NCI-H2227 (cell line): ENCODE results near the gene PPIE.
"Not testable (repeated sequence)": the region's sequence is repeated elsewhere in the genome, so short reads cannot be mapped to it uniquely, and the experiment has no call there.

Experiments used
- DNase-seq: peaks from one replicate; lab custom pipeline; 2025; ENCODE audit not compliant: unreplicated experiment; lab: John Stamatoyannopoulos, UW

Gene PPIE

DNA sequence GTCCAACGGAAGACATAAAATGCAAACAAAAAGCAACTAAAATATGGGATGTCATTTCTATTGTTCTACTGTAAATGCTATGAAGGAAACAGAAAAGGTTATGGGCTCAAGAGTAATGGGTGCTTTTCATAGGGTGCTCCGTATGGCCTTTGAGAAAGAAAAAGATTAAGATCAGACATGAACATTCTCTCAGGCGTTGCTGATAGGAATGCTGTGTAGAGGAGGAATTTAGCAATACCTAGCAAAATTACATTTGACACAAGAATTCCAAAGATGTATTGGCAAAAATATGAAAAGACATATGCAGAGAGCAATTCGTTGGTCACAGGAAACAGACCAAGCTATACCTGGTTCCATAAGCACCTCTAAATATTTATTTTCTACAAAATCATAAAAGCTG is 38.2 kb downstream of the PPIE start:
- DNase-seq = no peak

DNA sequence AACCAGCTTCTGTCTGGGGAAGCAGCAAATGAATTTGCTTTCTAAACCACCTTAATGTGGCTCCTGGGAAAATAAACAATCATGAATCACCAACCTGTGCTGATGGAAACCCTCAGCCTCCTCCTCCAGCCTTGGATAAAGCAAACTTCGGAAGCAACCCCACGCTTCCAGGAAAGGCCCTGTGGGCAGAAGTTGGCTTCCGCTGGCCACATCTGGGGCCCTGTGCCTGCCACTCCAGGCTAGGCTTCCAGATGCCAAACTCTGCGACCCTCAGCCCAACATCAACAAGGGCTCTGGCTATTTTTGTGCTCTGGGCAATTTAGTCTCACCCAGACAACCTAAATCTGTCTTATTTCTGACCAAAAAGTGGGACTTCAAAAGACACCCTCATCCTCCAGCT is 38.6 kb downstream of the PPIE start:
- no peak for DNase-seq

DNA sequence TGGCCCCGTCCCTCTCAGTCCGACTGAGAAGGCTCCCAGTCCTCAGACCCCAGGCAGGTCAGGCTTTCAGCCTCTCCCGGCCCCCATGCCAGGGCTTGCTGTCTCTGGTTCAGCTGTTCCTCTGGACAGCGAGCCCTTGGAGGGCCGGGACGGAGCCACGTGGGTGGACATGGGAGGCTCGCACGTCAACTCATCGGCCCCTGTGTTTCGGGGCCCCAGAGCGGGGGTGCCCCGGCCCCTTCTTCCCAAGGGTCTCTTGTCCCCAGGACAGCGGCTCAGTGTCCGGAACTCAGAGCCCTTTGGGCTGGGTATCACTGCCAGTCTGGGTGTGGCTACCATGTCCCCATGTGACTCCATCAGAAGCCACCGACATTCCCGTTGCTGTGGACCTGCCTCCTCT is 39.2 kb downstream of the PPIE start:
- DNase-seq = not testable (repeated sequence)

DNA sequence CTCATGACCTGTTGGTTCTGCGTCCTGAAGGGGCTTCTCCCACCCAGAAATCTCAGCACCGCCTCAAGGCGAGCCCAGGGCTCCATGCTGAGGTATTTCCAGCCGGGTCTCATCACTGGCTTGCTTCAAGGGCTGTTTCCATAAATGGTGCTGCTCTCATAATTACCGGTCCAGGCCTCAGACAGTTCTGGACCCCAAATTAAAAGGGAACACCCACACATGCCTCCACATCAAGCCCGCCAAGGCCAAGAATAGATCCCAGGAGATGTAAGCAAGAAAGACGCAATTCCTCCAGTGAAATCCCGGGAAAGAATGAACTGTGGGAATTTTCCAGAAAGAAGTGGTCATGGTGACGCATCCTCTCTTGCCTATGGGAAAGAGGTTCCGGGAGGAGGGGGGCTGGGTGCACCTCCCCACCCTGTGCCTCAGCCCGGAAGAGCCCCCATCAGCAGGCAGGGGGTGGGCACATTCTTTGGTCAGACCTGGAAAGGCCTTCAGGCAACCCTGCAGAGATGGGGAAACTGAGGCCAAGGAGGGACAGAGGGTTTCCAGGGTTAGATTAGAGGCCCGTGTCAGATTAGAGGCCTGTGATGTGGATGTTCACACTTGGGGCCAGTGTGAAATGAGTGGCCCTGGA is 39.9 kb downstream of the PPIE start:
- DNase-seq = not testable (repeated sequence)

DNA sequence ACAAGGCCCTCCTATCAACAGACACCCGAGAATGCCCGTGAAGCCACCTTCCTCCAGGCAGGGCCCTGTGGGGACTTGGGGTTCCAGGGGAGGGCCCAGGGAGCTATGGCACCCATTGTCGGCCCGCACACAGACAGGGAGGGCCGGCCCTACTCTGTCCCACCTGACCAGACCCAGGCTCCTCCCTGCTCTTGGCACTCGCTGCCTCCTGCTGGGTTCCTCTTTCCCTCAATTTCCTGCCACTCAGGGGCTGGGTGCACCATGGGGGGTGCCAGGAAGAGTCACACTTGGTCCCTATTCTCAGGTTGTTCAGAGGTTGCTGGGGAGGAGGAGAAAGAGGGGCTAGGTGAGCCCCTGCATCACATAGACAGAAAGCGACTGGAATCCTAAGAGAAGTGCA is 40.5 kb downstream of the PPIE start:
- no peak for DNase-seq

DNA sequence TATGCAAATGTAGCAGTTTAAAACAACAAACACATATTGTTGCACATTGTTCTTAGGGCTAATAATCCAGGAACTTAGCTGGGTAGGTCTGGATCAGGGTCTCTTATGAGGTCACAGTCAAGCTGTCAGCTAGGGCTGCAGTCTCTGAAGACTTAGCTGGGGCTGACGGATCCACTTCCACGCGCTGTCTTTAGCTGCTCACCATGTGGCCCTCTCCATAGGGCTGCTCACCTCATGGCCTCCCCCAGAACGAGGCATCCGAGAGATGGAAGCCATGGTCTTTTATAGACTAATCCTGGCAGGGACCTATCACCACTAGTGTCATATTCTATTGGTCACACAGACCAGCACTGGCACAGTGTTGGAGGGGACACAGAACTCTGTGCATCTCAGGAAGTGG is 41.1 kb downstream of the PPIE start:
- no peak for DNase-seq

DNA sequence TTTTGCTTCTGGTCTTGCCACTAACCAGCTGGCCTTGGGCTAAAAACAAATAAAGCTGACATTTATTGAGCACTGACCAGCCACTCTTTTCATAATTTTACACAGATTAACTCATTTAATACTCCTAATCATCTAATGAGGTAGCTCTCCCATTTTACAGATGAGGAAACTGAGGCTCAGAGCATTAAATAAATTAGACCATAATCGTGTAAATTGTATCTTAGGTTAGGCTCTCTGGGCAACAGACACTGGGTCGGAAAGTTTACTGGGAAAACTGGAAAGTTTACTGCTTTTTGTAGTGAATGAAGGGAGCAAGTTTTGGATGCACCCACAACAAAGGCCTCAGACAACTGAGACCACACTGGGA is 42.6 kb downstream of the PPIE start:
- no peak for DNase-seq

DNA sequence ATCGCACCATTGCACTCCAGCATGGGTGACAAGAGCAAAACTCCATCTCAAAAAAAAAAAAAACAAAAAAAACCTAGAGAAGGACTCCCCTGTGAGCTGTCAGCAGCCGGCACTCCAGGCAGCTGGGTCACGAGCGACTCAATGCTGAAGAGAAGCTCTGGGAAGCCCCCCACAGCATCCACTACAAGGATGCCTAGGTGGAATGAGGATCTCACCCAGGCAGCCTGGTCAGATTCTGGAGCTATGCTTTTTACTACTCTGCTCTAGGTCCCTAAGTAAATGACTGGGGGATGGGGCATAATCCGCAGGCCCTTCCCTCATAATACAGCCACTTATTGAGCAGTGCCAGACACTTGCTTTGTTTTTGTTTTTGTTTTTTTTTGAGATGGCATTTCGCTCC is 43.4 kb downstream of the PPIE start:
- no peak for DNase-seq

DNA sequence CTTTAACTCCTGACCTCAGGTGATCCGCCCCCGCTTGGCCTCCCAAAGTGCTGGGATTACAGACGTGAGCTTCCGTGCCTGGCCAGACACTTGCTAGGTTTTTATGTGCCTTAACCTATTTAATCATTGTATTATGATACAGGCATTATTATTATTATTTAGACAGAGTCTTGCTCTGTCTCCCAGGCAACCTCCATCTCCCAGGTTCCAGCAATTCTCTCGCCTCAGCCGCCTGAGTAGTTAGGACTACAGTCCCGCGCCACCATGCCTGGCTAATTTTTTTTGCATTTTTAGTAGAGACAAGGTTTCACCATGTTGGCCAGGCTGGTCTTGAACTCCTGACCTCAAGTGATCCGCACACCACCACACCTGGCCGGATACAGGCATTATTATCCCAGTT is 44.0 kb downstream of the PPIE start:
- DNase-seq = not testable (repeated sequence)

DNA sequence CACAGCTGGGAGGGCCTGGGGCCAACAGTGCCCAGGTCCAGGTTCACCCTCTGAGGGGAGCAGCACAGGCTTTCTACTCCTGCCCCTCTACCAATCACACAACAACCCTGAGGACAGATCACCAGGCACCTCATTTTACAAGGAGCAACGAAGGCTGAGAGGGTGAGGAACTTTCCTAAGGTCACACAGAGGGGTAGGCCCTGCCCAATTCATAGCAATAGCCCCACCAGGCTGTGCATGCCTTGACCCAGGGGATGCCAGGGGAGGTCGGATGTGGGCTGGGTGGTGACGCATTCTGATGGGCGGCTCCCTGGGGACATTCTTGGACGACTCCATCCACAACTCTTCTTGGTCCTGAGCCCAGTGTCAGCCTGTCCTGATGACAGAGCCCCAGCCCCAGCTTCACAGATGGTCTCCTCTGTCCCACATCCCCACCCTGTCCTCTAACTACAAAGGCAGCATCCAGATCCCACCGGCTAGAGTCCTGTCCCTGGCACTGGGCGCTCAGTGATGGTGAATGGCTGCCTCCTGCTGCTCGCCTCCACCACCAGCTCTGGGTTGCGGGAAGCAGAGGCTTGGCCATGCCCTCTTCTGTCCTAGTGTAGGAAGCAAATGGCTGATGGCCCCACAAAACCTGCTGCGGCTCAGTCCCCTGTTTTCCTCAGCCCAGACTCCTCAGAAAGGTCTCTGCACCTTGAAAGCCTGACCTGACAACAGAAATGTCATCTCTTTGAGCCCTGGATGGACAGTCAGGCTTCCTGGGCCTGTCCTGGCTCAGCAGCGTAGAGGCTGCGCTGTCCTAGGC is 47.8 kb downstream of the PPIE start:
- not testable (repeated sequence) for DNase-seq

DNA sequence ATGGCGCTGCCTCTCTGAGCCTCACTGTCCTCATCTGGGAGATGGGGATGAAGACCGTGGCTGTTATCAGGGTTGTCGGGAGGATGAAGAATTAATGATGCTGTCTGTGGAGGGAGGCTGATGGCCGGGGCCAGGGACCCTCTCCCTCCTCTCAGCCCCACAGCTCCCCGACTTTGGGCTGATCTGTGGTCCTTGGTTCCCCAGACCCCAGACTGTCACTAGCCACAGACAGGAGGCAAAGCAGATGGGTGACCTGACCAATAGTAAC is 48.4 kb downstream of the PPIE start:
- DNase-seq = not testable (repeated sequence)

DNA sequence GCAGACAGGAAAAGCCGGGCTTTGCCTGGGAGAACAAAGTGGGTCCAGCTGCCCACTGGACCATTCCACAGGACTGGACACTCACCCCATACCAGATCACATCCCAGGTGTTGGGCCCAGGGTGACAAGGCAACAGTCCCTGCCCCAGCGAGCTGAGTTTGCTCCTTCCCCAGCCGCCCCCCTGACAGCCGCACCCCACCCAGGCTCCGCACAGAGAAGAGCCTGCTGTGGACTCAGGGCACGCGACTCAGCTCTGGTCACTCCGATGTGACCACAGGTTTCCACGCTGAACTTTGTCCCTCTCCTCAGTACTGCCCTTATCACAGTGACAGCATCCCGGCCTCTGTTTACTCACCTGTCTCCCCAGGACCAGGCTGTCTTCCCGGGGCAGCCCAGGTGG is 48.8 kb downstream of the PPIE start:
- no peak for DNase-seq

DNA sequence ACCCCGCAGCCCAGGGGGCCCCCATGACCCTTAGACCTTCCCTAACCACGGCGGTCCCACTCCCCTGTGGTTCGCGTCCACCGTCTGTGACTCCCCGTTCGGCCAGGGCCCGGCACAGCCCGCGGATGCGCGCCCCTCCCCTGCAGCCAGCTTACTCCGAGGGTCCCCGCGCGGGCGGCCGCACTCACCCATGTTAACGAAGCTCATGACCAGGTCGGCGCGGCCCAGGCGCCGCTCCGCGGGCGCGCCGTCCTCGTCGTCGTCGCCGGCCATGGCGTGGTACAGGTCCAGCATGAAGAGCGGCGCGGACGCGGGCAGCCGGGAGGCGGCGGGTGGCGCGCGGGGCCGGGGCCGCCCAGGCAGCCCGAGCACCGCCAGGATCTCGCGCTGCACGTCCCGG is 49.3 kb downstream of the PPIE start:
- not testable (repeated sequence) for DNase-seq

DNA sequence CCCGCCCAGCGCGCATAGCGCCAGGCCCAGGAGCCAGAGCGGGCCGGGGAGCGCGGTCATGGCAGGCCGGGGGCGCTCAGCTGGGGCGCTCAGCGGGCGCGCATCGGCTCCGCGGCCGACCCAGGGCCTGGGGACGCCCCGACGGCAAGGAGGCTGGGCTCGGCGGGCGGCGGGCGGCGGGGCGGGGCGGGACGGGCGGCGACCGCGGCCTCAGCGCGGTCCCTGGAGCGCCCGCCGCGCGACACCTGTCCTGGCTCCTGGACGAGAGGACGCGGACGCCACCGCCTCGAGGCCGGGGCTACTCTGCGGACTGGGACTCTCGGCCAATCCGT is 49.7 kb downstream of the PPIE start:
- DNase-seq = peak; percentile 56

DNA sequence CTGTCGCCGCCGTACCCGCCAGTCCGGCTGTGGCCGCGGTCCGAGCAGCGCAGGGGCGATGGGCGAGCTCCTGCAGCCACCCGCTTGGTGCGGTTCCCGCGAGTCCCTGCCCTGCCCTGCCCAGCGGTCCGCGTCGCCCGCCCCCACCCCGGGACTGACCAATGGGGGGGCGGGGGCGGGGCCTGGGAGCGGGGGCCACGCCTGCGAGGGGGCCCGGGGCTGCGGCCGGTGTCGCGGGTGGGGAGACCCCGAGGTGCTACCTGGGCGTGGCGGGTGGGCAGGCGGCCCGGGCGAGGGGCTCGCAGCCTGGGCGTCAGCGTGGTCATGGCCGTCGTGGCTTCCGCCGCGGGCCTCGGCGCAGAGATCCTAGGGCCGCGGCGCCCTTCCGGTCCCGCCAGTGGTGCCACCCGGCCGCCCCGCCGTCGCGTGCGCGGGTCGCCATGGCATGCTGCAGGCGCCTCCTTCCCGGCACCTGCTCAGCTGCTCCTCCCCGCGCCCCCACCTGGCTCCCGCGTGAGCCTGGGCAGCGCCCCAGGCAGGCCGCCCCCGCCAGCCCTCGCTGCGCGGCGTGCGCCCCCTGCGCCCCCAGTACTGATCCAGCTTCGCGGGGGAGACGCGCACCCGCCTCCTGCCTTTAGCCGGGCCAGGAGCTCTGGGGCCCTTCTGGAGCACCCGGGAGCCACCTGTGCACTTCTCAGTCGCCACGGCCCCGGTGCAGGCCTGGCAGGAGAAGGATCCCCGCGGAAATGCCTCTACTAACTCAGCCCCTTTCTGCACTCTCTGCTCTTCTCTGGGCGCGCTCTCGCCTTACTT is 50.3 kb downstream of the PPIE start, which contains the start of gene BMP8B:
Gene BMP8B, minus strand, starts transcription at position 108 of the 813 bp plus-strand sequence. CDS start 380 bp downstream, outside the sequence.
- DNase-seq = peak; percentile 85

DNA sequence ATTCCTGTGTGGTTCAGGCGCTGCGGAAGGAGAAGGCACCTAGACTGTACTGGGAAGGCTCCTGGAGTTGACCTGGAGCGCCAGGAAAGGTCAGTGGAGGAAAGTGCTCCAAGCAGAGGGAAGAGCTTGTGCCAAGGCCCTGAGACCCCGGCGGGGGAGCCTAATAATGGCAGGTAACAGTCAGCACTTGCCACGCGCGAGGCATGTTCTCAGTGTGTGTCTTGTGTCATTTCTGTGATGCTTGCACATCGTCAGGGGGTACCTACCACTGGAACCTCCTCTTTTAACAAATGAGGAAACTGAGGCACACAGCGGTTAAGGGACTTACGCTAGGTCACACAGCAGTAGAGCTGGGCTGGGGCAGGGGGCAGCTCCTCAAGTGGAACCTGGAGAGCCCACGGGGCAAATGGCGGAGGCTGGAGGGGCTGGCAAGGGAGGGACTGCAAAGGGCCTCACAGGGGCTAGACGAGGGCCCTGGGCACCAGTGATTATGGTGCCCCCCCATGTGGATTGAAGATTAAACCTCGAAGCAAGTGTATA is 51.0 kb downstream of the PPIE start:
- DNase-seq = no peak

DNA sequence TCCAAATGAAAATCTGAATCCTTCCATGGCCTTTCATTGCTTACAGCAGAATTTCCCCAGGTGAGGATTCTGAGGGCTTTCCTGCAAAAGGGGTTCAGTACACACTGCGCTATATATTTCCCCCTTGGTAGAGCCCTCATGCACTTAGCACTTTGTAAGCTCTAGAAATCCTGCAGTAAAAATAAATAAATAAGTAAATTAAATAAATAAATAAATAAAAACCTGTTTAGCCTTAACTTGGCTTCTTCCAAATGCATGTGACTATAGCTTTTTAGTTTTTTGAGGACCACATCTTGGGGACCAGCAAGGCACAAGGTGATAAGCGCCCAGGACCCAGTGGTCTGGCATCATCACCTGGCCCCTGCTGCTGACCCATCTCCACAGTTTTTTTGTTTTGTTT is 53.2 kb downstream of the PPIE start:
- no peak for DNase-seq

DNA sequence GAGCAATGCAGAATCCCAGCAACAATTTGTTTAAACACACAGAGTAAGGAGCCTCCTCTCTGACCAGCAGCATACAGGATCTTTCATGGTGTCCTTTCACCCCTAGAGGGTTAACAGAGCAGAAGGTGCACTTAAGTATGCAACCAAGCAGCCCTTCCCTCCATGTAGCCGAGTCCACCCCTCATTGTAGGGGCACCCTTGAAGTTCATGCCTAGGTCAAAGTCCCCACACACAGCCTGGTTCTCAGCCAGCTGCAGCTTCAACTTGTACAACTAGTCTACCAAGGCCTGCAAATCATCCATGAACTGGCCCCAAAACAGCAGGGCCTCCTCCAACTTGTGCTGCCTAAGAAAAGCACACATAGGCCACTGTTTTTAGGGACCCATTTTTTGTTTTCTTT is 57.0 kb downstream of the PPIE start:
- DNase-seq = no peak

DNA sequence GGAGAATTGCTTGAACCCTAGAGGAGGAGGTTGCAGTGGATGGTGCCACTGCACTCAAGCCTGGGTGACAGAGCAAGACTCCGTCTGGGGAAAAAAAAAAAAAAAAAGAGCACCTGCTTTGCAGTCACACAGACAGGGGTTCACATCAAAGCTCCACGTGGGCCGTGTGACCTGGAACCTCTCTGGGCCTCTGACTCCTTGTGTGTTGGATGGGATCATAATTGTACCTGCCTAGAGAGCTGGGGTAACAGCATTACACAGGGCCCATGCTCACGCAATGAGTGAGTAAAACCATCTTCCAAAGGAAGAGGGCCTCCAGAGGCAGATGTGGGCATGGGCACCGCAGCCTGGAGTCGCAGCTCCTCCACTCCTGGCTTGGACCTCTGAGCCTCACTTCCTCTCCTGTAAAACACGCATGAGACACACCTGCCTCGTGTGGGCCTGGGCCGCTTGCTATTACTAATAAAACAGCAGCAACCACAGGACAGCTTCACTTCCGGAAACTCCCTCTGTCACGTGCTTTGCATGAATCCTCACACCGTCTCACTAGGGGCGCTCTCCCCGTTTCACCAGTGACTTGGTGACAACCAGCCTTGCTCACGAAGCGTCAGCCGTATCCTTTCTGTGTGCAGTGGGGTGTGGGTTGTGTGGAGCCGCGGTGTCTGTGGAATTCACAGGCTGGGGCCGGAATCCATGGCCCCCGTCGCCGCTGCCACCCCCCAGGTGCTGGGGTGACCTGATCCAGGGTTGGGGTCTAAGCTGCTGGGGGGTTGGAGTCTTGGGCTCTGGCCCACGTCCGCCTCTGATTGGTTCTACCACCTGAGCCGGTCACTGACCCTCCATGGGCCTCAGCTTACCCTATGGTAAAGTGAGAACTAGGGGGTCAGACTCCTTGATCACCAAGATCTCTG is 60.4 kb downstream of the PPIE start:
- peak; percentile 39 for DNase-seq

DNA sequence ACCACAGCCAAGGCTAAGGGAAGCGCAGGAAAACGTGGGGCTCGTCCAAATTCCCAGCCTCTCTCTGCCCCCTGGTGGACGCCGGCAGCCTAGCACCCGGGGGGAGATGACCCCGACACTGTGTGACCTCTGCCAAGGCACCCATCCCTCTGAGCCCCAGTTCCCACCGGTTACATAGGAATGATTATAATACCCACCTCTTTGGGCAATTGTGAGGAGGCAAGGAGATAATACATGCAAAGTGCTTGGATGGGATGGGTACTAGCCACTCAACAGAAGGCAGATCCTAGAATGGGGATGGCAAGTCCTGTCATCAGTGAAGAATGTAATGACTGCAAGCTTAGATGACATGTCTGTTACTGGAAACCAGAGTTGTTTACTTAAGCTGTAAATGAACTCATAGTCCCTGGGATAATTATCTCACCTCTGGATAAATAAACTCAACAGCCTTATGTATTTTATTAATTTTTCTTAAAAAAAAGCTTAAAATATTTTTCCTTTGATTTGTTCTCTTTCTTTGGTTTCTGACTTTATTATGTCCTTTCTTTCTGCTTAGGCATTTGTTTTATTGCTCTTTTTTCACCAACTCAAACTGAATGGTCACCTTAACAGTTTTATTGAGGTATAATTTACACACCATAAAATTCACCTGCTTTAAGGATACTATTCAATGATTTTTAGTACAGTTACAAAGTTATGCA is 61.2 kb downstream of the PPIE start:
- peak; percentile 57 for DNase-seq
